ENCODE data around the gene WRAP73. TPM values are rescaled to one million over a fixed set of nuclear protein-coding genes. Genes with fewer than 3 reads are reported as not detected.
"Not testable (repeated sequence)": the region's sequence is repeated elsewhere in the genome, so short reads cannot be mapped to it uniquely, and the experiment has no call there.

WRAP73 gene
- total RNA-seq, 1 donor from 2014 or later: 30.1 TPM

- ATAC-seq (ENCODE audit: low read depth): no peak
- no peak for DNase-seq
- POLR2A ChIA-PET: no interaction called here
- CTCF ChIA-PET: no interaction called here
- intact Hi-C loops (cut with micrococcal nuclease): no loop called here
- H3K4me1 Mint-ChIP-seq: no peaks in the 10 kb centered on the region
- no peak overlapping the region for H3K4me3 Mint-ChIP-seq
- H3K27me3 Mint-ChIP-seq: no peaks in the 10 kb centered on the region
- H3K27ac Mint-ChIP-seq: no peak overlapping the region
- TF ChIP-seq CTCF (IDR thresholded peaks at IDR 0.05): no peak
- no peaks in the 10 kb centered on the region for H3K9me3 Mint-ChIP-seq
- no peaks in the 10 kb centered on the region for H3K36me3 Mint-ChIP-seq (ENCODE audit: low read depth)
These were observed 63.8 kb downstream of the WRAP73 start for GRCh38 chr1:3585940-3586568.

GRCh38 chr1:3585353-3585868, 64.5 kb downstream of the WRAP73 start:
- H3K27me3 Mint-ChIP-seq; H3K36me3 Mint-ChIP-seq (ENCODE audit: low read depth): not testable (repeated sequence)

DNA sequence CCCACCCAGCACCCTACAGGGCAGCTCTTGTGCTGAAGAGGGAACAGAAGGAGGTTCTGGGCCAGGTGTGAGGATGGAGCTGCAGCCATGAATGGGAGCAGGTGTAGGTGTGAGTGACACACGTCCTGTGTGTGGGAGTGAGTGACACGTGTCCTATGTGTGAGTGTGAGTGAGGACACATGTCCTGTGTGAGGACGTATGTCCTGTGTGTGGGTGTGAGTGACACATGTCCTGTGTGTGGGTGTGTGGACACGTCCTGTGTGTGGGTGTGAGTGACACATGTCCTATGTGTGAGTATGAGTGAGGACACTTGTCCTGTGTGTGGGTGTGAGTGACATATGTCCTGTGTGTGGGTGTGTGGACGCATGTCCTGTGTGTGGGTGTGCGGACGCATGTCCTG, 65.0 kb downstream of the WRAP73 start:
- Mint-ChIP-seq H3K4me1 (no peaks in the 10 kb centered on the region), H3K4me3 (no peak overlapping the region), H3K27me3 (no peaks in the 10 kb centered on the region), H3K36me3 (ENCODE audit: low read depth) (no peaks in the 10 kb centered on the region), H3K27ac (no peak overlapping the region), H3K9me3 (no peaks in the 10 kb centered on the region)
- intact Hi-C loops (cut with micrococcal nuclease): no loop called here
- ChIA-PET CTCF (no interaction called here), POLR2A (no interaction called here)
- no peak for TF ChIP-seq CTCF (IDR thresholded peaks at IDR 0.05)
- ATAC-seq (ENCODE audit: low read depth): no peak
- no peak for DNase-seq

More at GRCh38 chr1:3585353-3585868, 64.5 kb downstream of the WRAP73 start:
- DNase-seq; CTCF ChIA-PET; ATAC-seq (ENCODE audit: low read depth); H3K9me3 Mint-ChIP-seq; H3K4me3 Mint-ChIP-seq; POLR2A ChIA-PET; H3K4me1 Mint-ChIP-seq; intact Hi-C loops (cut with micrococcal nuclease); H3K27ac Mint-ChIP-seq: not testable (repeated sequence)

GRCh38 chr1:3583751-3584150, 66.2 kb downstream of the WRAP73 start:
- H3K9me3 Mint-ChIP-seq; DNase-seq; H3K27me3 Mint-ChIP-seq; ATAC-seq (ENCODE audit: low read depth); H3K4me3 Mint-ChIP-seq; POLR2A ChIA-PET; H3K4me1 Mint-ChIP-seq; H3K27ac Mint-ChIP-seq; CTCF ChIA-PET; intact Hi-C loops (cut with micrococcal nuclease); H3K36me3 Mint-ChIP-seq (ENCODE audit: low read depth): not testable (repeated sequence)

DNA sequence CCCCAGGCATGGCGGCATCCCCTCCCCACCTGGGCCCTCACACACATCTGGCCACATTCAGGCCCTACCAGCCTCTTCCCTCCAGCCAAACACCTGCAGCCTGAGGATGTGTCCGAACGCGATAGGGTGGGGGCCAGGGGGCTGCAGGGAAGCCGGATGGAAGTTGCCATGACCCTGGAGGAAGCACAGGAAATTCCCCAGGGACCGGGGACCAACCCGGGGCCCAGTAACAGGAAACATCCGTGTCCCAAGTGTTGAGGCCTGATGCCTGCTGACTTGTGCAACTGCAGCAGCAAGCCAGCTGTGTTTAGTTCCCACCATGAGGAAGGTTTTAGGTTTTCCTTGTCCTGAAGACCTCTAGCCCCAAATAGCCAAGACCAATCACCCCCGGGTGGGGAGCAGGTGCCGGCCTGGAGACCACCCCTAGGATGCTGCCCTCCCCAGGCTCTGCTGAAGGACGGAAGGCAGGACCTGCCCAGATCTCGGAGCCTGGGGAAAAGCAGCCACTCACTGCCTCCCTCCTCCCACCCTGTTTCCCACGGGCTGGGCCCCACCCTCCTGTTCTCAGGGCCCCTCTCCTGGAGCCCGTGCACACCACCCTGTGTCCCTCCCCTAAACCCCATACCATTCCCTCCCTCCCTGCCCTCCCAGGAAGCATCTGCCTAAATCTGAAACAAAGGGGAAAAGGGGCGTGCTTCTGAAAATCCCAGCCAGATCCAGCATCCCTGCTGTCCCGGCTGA, 68.4 kb downstream of the WRAP73 start:
- intact Hi-C loops (cut with micrococcal nuclease): no loop called here
- H3K9me3 Mint-ChIP-seq: no peaks in the 10 kb centered on the region
- no peak overlapping the region for H3K4me3 Mint-ChIP-seq
- CTCF ChIA-PET: no interaction called here
- ATAC-seq (ENCODE audit: low read depth) (no peak), DNase-seq (no peak)
- H3K27ac Mint-ChIP-seq: no peak overlapping the region
- no peak for TF ChIP-seq CTCF (IDR thresholded peaks at IDR 0.05)
- no peaks in the 10 kb centered on the region for H3K36me3 Mint-ChIP-seq (ENCODE audit: low read depth)
- POLR2A ChIA-PET: no interaction called here
- peaks cover 11% of the 10 kb centered on the region for H3K4me1 Mint-ChIP-seq
- peaks cover 5% of the 10 kb centered on the region for H3K27me3 Mint-ChIP-seq

Other genes starting within 250 kb of the WRAP73 start
- gene ARHGEF16, start 195.4 kb downstream of the WRAP73 start, total RNA-seq: not detected in 2 replicates
- gene MEGF6, start 38.6 kb downstream of the WRAP73 start, total RNA-seq: 8.5 and 10.9 TPM in 2 replicates
- 26.5 and 27.0 TPM in 2 replicates for gene TPRG1L, start 25.1 kb downstream of the WRAP73 start, total RNA-seq
- gene TP73, start 2.4 kb upstream of the WRAP73 start, total RNA-seq: 2.1 and 2.6 TPM in 2 replicates
- not detected in 2 replicates for gene CCDC27, start 102.3 kb upstream of the WRAP73 start, total RNA-seq
- gene SMIM1, start 122.6 kb upstream of the WRAP73 start, total RNA-seq: 2.8 and 3.8 TPM in 2 replicates
- gene LRRC47, start 146.4 kb upstream of the WRAP73 start, total RNA-seq: 40.3 and 43.3 TPM in 2 replicates
- gene CEP104, start 207.1 kb upstream of the WRAP73 start, total RNA-seq: 38.0 and 45.1 TPM in 2 replicates
- 9.3 and 10.5 TPM in 2 replicates for gene DFFB, start 207.4 kb upstream of the WRAP73 start, total RNA-seq

All from activated B cell treated with CpG ODN at 0.5 μM for 24 hours (primary cell).